Ishikawa (cell line): ENCODE data around the gene FKBP4.

ENCODE experiments used
- CEBPB ChIP-seq: IDR thresholded peaks from 2 replicates; pipeline ENCODE4 v1.6.1; 2012
- CREB1 ChIP-seq: IDR thresholded peaks from 2 replicates; pipeline ENCODE4 v1.6.1; 2012; ENCODE audit warnings: low read depth
- EP300 ChIP-seq: IDR thresholded peaks from 2 replicates; pipeline ENCODE4 v1.6.1; 2012; ENCODE audit warnings: borderline replicate concordance
- MAX ChIP-seq: IDR thresholded peaks from 2 replicates; pipeline ENCODE4 v1.6.1; 2012
- NFIC ChIP-seq: IDR thresholded peaks from 2 replicates; pipeline ENCODE4 v1.6.1; 2012
- RAD21 ChIP-seq: IDR thresholded peaks from 2 replicates; pipeline ENCODE4 v1.6.1; 2012; ENCODE audit warnings: low read depth
- REST ChIP-seq: IDR thresholded peaks from 2 replicates; pipeline ENCODE4 v1.6.1; 2012; ENCODE audit warnings: low read depth, mild to moderate bottlenecking
- YY1 ChIP-seq: IDR thresholded peaks from 2 replicates; pipeline ENCODE4 v1.6.1; 2012; ENCODE audit warnings: low read depth

GRCh38 chr12:2812290-2813213 lies 17.8 kb downstream of the FKBP4 start, which contains the start of gene ITFG2:
- no peak for TF ChIP-seq RAD21
- TF ChIP-seq NFIC = peak; percentile 49; the same call in 1 of the 2 replicates
- no peak for TF ChIP-seq REST
- TF ChIP-seq EP300 = peak; percentile 54; the same call in 1 of the 2 replicates
- TF ChIP-seq YY1 = peak; percentile 44; the same call in 1 of the 2 replicates
- peak; percentile 98 for TF ChIP-seq MAX
- TF ChIP-seq CEBPB = peak; percentile 43; the same call in 1 of the 2 replicates
- peak; percentile 76 for TF ChIP-seq CREB1
